Epithelial cell of proximal tubule (primary cell): ENCODE results near the gene SCN5A. TPM values are rescaled to one million over a fixed set of nuclear protein-coding genes. Genes with fewer than 3 reads are reported as not detected.

ENCODE experiments used
- DNase-seq: peaks from one replicate; pipeline ENCODE4 v3.0.0-alpha.2; 2011; ENCODE audit warnings: low read depth
- H3K4me3 ChIP-seq: 2 replicates; pipeline ENCODE4 v1.5.1; 2011; ENCODE audit warnings: low read depth, mild to moderate bottlenecking, low read length
- CTCF ChIP-seq: conservative IDR thresholded peaks from 2 replicates; pipeline ENCODE4 v1.5.1; 2012; ENCODE audit warnings: low read depth, mild to moderate bottlenecking, low read length
- total RNA-seq: library from RNA; depleted of rRNA; stranded (reverse); fragments of >200 nt; gene quantifications from 2 replicates; pipeline ENCODE4 v1.2.3, GENCODE V29; 2015

Gene SCN5A
- total RNA-seq, 1 donor from 2014 or later = 1.3 TPM

- TF ChIP-seq CTCF = no peak
- no peak overlapping the region for H3K4me3 ChIP-seq
- no peak for DNase-seq
Observed at GRCh38 chr3:38597502-38598060, 51.9 kb downstream of the SCN5A start.

- TF ChIP-seq CTCF = no peak
Observed at GRCh38 chr3:38595393-38595792, 54.1 kb downstream of the SCN5A start.

GRCh38 chr3:38590521-38590920 lies 59.0 kb downstream of the SCN5A start:
- no peak for DNase-seq
- TF ChIP-seq CTCF = no peak
- no peak overlapping the region for H3K4me3 ChIP-seq

More at GRCh38 chr3:38595393-38595792, 54.1 kb downstream of the SCN5A start:
- H3K4me3 ChIP-seq = no peak overlapping the region
- no peak for DNase-seq

GRCh38 chr3:38588995-38589937 lies 60.2 kb downstream of the SCN5A start:
- TF ChIP-seq CTCF = no peak
- H3K4me3 ChIP-seq = no peak overlapping the region
- DNase-seq = no peak

- DNase-seq = no peak
- no peak for TF ChIP-seq CTCF
- no peak overlapping the region for H3K4me3 ChIP-seq
Observed at GRCh38 chr3:38588371-38588971, 61.0 kb downstream of the SCN5A start.

- no peak overlapping the region for H3K4me3 ChIP-seq
- no peak for DNase-seq
- TF ChIP-seq CTCF = no peak
Observed at GRCh38 chr3:38587548-38588131, 61.8 kb downstream of the SCN5A start.
